GM21447 (cell line): ENCODE data around the gene ZNF385C.

Experiments used
- ATAC-seq: cut with Tn5 transposase; IDR thresholded peaks from one replicate; pipeline ENCODE4 v1.9.1; 2021; ENCODE audit not compliant: unreplicated experiment

The ZNF385C gene

GRCh38 chr17:42126836-42127235 lies 28.6 kb upstream of the ZNF385C start:
- no peak for ATAC-seq

- no peak for ATAC-seq
Measured at GRCh38 chr17:42125565-42125964, 27.3 kb upstream of the ZNF385C start.

- no peak for ATAC-seq
Measured at GRCh38 chr17:42124256-42124655, 26.0 kb upstream of the ZNF385C start.

GRCh38 chr17:42122371-42123303 lies 24.4 kb upstream of the ZNF385C start, which contains the start of gene HSPB9:
Gene HSPB9 (plus strand): TSS chr17:42122804. CDS start chr17:42122851, 47 bp downstream.
- no peak for ATAC-seq

- no peak for ATAC-seq
Measured at GRCh38 chr17:42120770-42121769, 22.8 kb upstream of the ZNF385C start, which contains the start of gene KAT2A. Gene KAT2A (minus strand): TSS chr17:42121367. CDS start chr17:42121304, 63 bp downstream.

GRCh38 chr17:42120161-42120769 lies 22.0 kb upstream of the ZNF385C start:
- no peak for ATAC-seq

- ATAC-seq = no peak
Measured at GRCh38 chr17:42119301-42119700, 21.0 kb upstream of the ZNF385C start.

- ATAC-seq = no peak
Measured at GRCh38 chr17:42118545-42118944, 20.3 kb upstream of the ZNF385C start.

GRCh38 chr17:42118126-42118510 lies 19.8 kb upstream of the ZNF385C start:
- no peak for ATAC-seq

- ATAC-seq = no peak
Measured at GRCh38 chr17:42117397-42118125, 19.3 kb upstream of the ZNF385C start.

- no peak for ATAC-seq
Measured at GRCh38 chr17:42116705-42117396, 18.6 kb upstream of the ZNF385C start.

- no peak for ATAC-seq
Measured at GRCh38 chr17:42114118-42114517, 15.8 kb upstream of the ZNF385C start.

- ATAC-seq = no peak
Measured at GRCh38 chr17:42113293-42114069, 15.2 kb upstream of the ZNF385C start.

GRCh38 chr17:42112552-42113176 lies 14.4 kb upstream of the ZNF385C start, which contains the start of gene DHX58:
Gene DHX58 (minus strand): TSS chr17:42112714. CDS start chr17:42111892, 822 bp downstream.
- peak; percentile 68 for ATAC-seq

- no peak for ATAC-seq
Measured at GRCh38 chr17:42111871-42112551, 13.7 kb upstream of the ZNF385C start.

- ATAC-seq = no peak
Measured at GRCh38 chr17:42111265-42111636, 13.0 kb upstream of the ZNF385C start.
